MM.1S (cell line): ENCODE results near the gene SMG7.

Experiments
- DNase-seq: peaks from one replicate; pipeline ENCODE4 v3.0.0-alpha.2; 2015
- H2AFZ ChIP-seq: fragments of 300-600 bp; sonication (generic); 2 replicates; pipeline ENCODE4 v1.6.0; 2016; ENCODE audit warnings: antibody characterized with exemption, low read length
- H3F3A ChIP-seq: fragments of 300-600 bp; sonication (generic); 2 replicates; pipeline ENCODE4 v1.6.1; 2016; ENCODE audit warnings: mild to moderate bottlenecking, antibody characterized with exemption, low read length, moderate library complexity, mixed read lengths; ENCODE audit not compliant: insufficient read depth
- H3K27ac ChIP-seq: fragments of 300-600 bp; sonication (generic); 2 replicates; pipeline ENCODE4 v1.5.1; 2016; ENCODE audit warnings: mild to moderate bottlenecking, low read length
- H3K27me3 ChIP-seq: fragments of 300-600 bp; sonication (generic); replicated peaks from 2 replicates; pipeline ENCODE4 v1.6.0; 2016; ENCODE audit warnings: low read length; ENCODE audit not compliant: insufficient read depth
- H3K36me3 ChIP-seq: fragments of 300-600 bp; sonication (generic); replicated peaks from 2 replicates; pipeline ENCODE4 v1.6.1; 2016; ENCODE audit warnings: mild to moderate bottlenecking, low read length, mixed read lengths; ENCODE audit not compliant: insufficient read depth
- H3K4me1 ChIP-seq: fragments of 300-600 bp; sonication (generic); 2 replicates; pipeline ENCODE4 v1.6.1; 2016; ENCODE audit warnings: low read length, mixed read lengths
- H3K4me2 ChIP-seq: fragments of 300-600 bp; sonication (generic); 2 replicates; pipeline ENCODE4 v1.6.0; 2016; ENCODE audit warnings: low read depth, low read length
- H3K4me3 ChIP-seq: fragments of 300-600 bp; sonication (generic); 2 replicates; pipeline ENCODE4 v1.5.1; 2016; ENCODE audit warnings: low read length, mixed read lengths
- H3K79me2 ChIP-seq: fragments of 300-600 bp; sonication (generic); 2 replicates; pipeline ENCODE4 v1.6.1; 2016; ENCODE audit warnings: mixed run types, low read length, mixed read lengths
- H3K9ac ChIP-seq: fragments of 300-600 bp; sonication (generic); 2 replicates; pipeline ENCODE4 v1.6.1; 2016; ENCODE audit warnings: low read length, mixed read lengths
- H3K9me2 ChIP-seq: fragments of 300-600 bp; sonication (generic); replicated peaks from 2 replicates; pipeline ENCODE4 v1.6.1; 2016; ENCODE audit warnings: mild to moderate bottlenecking, low read length, mixed read lengths; ENCODE audit not compliant: insufficient read depth
- H3K9me3 ChIP-seq: fragments of 300-600 bp; sonication (generic); replicated peaks from 2 replicates; pipeline ENCODE4 v1.6.1; 2016; ENCODE audit warnings: mild to moderate bottlenecking, low read length, mixed read lengths; ENCODE audit not compliant: insufficient read depth
- H4K20me1 ChIP-seq: fragments of 300-600 bp; sonication (generic); 2 replicates; pipeline ENCODE4 v1.6.1; 2016; ENCODE audit warnings: mild to moderate bottlenecking, low read length, moderate library complexity, mixed read lengths; ENCODE audit not compliant: insufficient read depth
- CTCF ChIP-seq: fragments of 300-600 bp; sonication (generic); IDR thresholded peaks from 2 replicates; pipeline ENCODE4 v1.5.1; 2016; ENCODE audit warnings: antibody characterized with exemption, low read length, mixed read lengths
- EZH2 ChIP-seq: fragments of 300-600 bp; sonication (generic); optimal IDR thresholded peaks from 2 replicates; pipeline ENCODE3; 2017; ENCODE audit warnings: low read depth, mild to moderate bottlenecking, antibody characterized with exemption, low read length, mixed read lengths
- EZH2phosphoT487 ChIP-seq: fragments of 300-600 bp; sonication (generic); IDR thresholded peaks from 2 replicates; pipeline ENCODE4 v1.6.1; 2018; ENCODE audit warnings: antibody characterized with exemption, low read length

Gene SMG7

GRCh38 chr1:183553331-183553730 is 81.0 kb downstream of the SMG7 start:
- Histone ChIP-seq H3K79me2 (no peaks in the 10 kb centered on the region), H3K4me1 (no peaks in the 10 kb centered on the region), H3F3A (no peaks in the 10 kb centered on the region)

GRCh38 chr1:183553764-183554163 is 81.5 kb downstream of the SMG7 start:
- H4K20me1 ChIP-seq = no peaks in the 10 kb centered on the region
- H3K9me2 ChIP-seq = no peaks in the 10 kb centered on the region
- no peak for DNase-seq
- no peak overlapping the region for H3K4me3 ChIP-seq
- H3F3A ChIP-seq = no peaks in the 10 kb centered on the region
- no peaks in the 10 kb centered on the region for H3K9me3 ChIP-seq
- H3K9ac ChIP-seq = no peak overlapping the region
- no peak overlapping the region for H2AFZ ChIP-seq
- H3K4me1 ChIP-seq = no peaks in the 10 kb centered on the region
- TF ChIP-seq EZH2 = no peak
- no peak for TF ChIP-seq CTCF
- peaks cover 16% of the 10 kb centered on the region; the same call in 1 of the 2 replicates for H3K36me3 ChIP-seq
- H3K27ac ChIP-seq = no peak overlapping the region
- H3K4me2 ChIP-seq = no peak overlapping the region
- H3K27me3 ChIP-seq = no peaks in the 10 kb centered on the region
- H3K79me2 ChIP-seq = no peaks in the 10 kb centered on the region

More at GRCh38 chr1:183553331-183553730, 81.0 kb downstream of the SMG7 start:
- TF ChIP-seq EZH2 (no peak), EZH2phosphoT487 (no peak)
- H3K36me3 ChIP-seq = peaks cover 16% of the 10 kb centered on the region; the same call in 1 of the 2 replicates
- H3K27ac ChIP-seq = no peak overlapping the region
- no peaks in the 10 kb centered on the region for H3K9me2 ChIP-seq
- H3K9me3 ChIP-seq = no peaks in the 10 kb centered on the region
- no peaks in the 10 kb centered on the region for H4K20me1 ChIP-seq
- H3K4me2 ChIP-seq = no peak overlapping the region
- H3K9ac ChIP-seq = no peak overlapping the region
- H3K4me3 ChIP-seq = no peak overlapping the region
- no peak for DNase-seq
- no peak overlapping the region for H2AFZ ChIP-seq
- H3K27me3 ChIP-seq = no peaks in the 10 kb centered on the region

GRCh38 chr1:183554577-183554976 is 82.3 kb downstream of the SMG7 start:
- Histone ChIP-seq H3K79me2 (no peaks in the 10 kb centered on the region), H3K27ac (no peak overlapping the region), H3K27me3 (no peaks in the 10 kb centered on the region), H3K36me3 (peaks cover 16% of the 10 kb centered on the region; the same call in 1 of the 2 replicates), H3K4me2 (no peak overlapping the region), H3K9me3 (no peaks in the 10 kb centered on the region), H3K4me3 (no peak overlapping the region), H3K9ac (no peak overlapping the region), H2AFZ (no peak overlapping the region), H3F3A (no peaks in the 10 kb centered on the region), H3K4me1 (no peaks in the 10 kb centered on the region), H4K20me1 (no peaks in the 10 kb centered on the region), H3K9me2 (no peaks in the 10 kb centered on the region)
- no peak for TF ChIP-seq CTCF
- no peak for TF ChIP-seq EZH2
- no peak for TF ChIP-seq EZH2phosphoT487
- no peak for DNase-seq

GRCh38 chr1:183559061-183559460 is 86.8 kb downstream of the SMG7 start:
- Histone ChIP-seq H4K20me1 (no peaks in the 10 kb centered on the region), H2AFZ (no peak overlapping the region), H3K4me1 (no peaks in the 10 kb centered on the region), H3K36me3 (0 out of 2 replicates have a peak, but pooled peaks cover 4% of the 10 kb centered on the region), H3K79me2 (no peaks in the 10 kb centered on the region), H3K27ac (no peak overlapping the region), H3K9ac (no peak overlapping the region), H3F3A (no peaks in the 10 kb centered on the region), H3K27me3 (no peaks in the 10 kb centered on the region), H3K9me3 (no peaks in the 10 kb centered on the region), H3K4me2 (no peak overlapping the region), H3K4me3 (no peak overlapping the region), H3K9me2 (no peaks in the 10 kb centered on the region)
- TF ChIP-seq CTCF (no peak), EZH2 (no peak), EZH2phosphoT487 (no peak)
- no peak for DNase-seq
